ENCODE data around the gene ZNF543. TPM values are rescaled to one million over a fixed set of nuclear protein-coding genes. Genes with fewer than 3 reads are reported as not detected.
"Not testable (repeated sequence)": the region's sequence is repeated elsewhere in the genome, so short reads cannot be mapped to it uniquely, and the experiment has no call there.

ZNF543 gene
- total and polyA plus RNA-seq, 2 donors (not counting 1 experiment from before 2014, with no cell fraction given) = 4.6 to 16.7 TPM

DNA sequence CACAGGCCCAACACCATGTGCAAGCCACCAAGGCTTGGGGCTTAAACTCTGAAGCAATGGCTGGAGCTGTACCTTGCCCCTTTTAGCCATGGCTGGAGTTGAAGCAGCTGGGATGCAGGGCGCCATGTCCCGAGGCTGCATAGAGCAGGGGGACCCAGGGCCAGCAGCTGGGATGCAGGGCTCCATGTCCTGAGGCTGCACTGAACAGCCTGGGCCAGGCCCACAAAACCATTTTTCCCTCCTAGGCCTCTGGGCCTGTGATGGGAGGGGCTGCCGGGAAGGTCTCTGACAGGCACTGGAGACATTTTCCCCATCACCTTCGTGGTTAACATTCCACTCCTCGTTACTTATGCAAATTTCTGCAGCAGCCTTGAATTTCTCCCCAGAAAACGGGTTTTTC lies 53.9 kb downstream of the ZNF543 start:
- H3K79me2 ChIP-seq (ENCODE audit: control insufficient read depth, insufficient read depth, low read length) = peaks cover 5% of the 10 kb centered on the region
- no peak overlapping the region for H2AFZ ChIP-seq (ENCODE audit: insufficient read depth, low read depth, low read length, poor library complexity, severe bottlenecking)
- no peak overlapping the region for H3K4me2 ChIP-seq (replicated peaks; ENCODE audit: low read depth, low read length, poor library complexity, severe bottlenecking)
- no peak for TF ChIP-seq EZH2 (IDR thresholded peaks at IDR 0.05; ENCODE audit: borderline replicate concordance, insufficient read depth, low read depth, low read length, poor library complexity, severe bottlenecking)
- TF ChIP-seq, protein P1, sequence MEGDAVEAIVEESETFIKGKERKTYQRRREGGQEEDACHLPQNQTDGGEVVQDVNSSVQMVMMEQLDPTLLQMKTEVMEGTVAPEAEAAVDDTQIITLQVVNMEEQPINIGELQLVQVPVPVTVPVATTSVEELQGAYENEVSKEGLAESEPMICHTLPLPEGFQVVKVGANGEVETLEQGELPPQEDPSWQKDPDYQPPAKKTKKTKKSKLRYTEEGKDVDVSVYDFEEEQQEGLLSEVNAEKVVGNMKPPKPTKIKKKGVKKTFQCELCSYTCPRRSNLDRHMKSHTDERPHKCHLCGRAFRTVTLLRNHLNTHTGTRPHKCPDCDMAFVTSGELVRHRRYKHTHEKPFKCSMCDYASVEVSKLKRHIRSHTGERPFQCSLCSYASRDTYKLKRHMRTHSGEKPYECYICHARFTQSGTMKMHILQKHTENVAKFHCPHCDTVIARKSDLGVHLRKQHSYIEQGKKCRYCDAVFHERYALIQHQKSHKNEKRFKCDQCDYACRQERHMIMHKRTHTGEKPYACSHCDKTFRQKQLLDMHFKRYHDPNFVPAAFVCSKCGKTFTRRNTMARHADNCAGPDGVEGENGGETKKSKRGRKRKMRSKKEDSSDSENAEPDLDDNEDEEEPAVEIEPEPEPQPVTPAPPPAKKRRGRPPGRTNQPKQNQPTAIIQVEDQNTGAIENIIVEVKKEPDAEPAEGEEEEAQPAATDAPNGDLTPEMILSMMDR (IDR thresholded peaks at IDR 0.05) = no peak
- intact Hi-C loops (cut with micrococcal nuclease) = no loop called here
- no peaks in the 10 kb centered on the region for H3K27me3 Mint-ChIP-seq
- WGBS (ENCODE audit: insufficient coverage) = 95% methylated on average over 6 of the region's 6 CpGs
- no peak overlapping the region for H3K4me3 ChIP-seq (ENCODE audit: control extremely low read depth in 1 of 5, extremely low read depth in 1 of 5, insufficient read depth in 1 of 5, low read depth in 2 of 5, low read length in 4 of 5)
- H3K4me1 ChIP-seq (ENCODE audit: control insufficient read depth in 2 of 2, insufficient read depth in 2 of 2, low read length in 2 of 2) = no peaks in the 10 kb centered on the region
- H3K27ac Mint-ChIP-seq = no peak overlapping the region
- DNase-seq (no peak), ATAC-seq (ENCODE audit: low read depth) (no peak)
- H3K4me1 Mint-ChIP-seq = no peaks in the 10 kb centered on the region
- H3K4me3 Mint-ChIP-seq = no peak overlapping the region
- H3K9me3 ChIP-seq (ENCODE audit: control extremely low read depth in 1 of 3, control insufficient read depth in 2 of 3, insufficient read depth in 1 of 3, low read length in 2 of 3) = peaks cover 11 to 32% (median 30%) of the 10 kb centered on the region in 3 donors
- H3K36me3 ChIP-seq (replicated peaks in 1 of 2; ENCODE audit: control extremely low read depth in 1 of 2, control insufficient read depth in 1 of 2, extremely low read depth in 1 of 2, insufficient read depth in 2 of 2, low read length in 1 of 2) = peaks cover 5 to 49% of the 10 kb centered on the region in 2 experiments
- no peak overlapping the region for H3K9ac ChIP-seq (ENCODE audit: low read length)
- peaks cover 12% of the 10 kb centered on the region for H3K9me3 Mint-ChIP-seq (ENCODE audit: insufficient read depth)
- CTCF ChIA-PET = no interaction called here
- no peaks in the 10 kb centered on the region for H4K20me1 ChIP-seq (ENCODE audit: control insufficient read depth, insufficient read depth, low read length, poor library complexity, severe bottlenecking)
- no peaks in the 10 kb centered on the region for H3K27me3 ChIP-seq (replicated peaks in 1 of 4; ENCODE audit: control extremely low read depth in 1 of 4, control insufficient read depth in 3 of 4, insufficient read depth in 4 of 4, low read length in 3 of 4)
- no peak overlapping the region for H3K27ac ChIP-seq (ENCODE audit: low read length in 2 of 2)
- POLR2A ChIA-PET = no interaction called here

DNA sequence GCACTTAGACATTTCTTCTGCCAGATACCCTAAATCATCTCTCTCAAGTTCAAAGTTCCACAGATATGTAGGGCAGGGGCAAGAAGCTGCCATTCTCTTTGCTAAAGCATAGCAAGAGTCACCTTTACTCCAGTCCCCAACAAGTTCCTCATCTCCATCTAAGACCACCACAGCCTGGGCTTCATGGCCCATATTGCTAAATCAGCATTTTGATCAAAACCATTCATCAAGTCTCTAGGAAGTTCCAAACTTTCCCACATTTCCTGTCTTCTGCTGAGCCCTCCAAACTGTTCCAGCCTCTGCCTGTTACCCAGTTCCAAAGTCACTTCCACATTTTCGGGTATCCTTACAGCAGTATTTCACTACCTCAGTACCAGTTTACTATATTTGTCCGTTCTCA lies 54.4 kb downstream of the ZNF543 start:
- H2AFZ ChIP-seq (ENCODE audit: insufficient read depth, low read depth, low read length, poor library complexity, severe bottlenecking); H3K4me2 ChIP-seq (replicated peaks; ENCODE audit: low read depth, low read length, poor library complexity, severe bottlenecking); H3K4me1 Mint-ChIP-seq; H3K4me3 ChIP-seq (ENCODE audit: control extremely low read depth in 1 of 5, extremely low read depth in 1 of 5, insufficient read depth in 1 of 5, low read depth in 2 of 5, low read length in 4 of 5); POLR2A ChIA-PET; H4K20me1 ChIP-seq (ENCODE audit: control insufficient read depth, insufficient read depth, low read length, poor library complexity, severe bottlenecking); ATAC-seq (ENCODE audit: low read depth); H3K27ac Mint-ChIP-seq; DNase-seq; H3K4me3 Mint-ChIP-seq; H3K27me3 Mint-ChIP-seq; H3K79me2 ChIP-seq (ENCODE audit: control insufficient read depth, insufficient read depth, low read length); H3K27me3 ChIP-seq (replicated peaks in 1 of 4; ENCODE audit: control extremely low read depth in 1 of 4, control insufficient read depth in 3 of 4, insufficient read depth in 4 of 4, low read length in 3 of 4); H3K4me1 ChIP-seq (ENCODE audit: control insufficient read depth in 2 of 2, insufficient read depth in 2 of 2, low read length in 2 of 2); intact Hi-C loops (cut with micrococcal nuclease); H3K9ac ChIP-seq (ENCODE audit: low read length); H3K27ac ChIP-seq (ENCODE audit: low read length in 2 of 2): not testable (repeated sequence)
- Histone ChIP-seq H3K36me3 (replicated peaks in 1 of 2; ENCODE audit: control extremely low read depth in 1 of 2, control insufficient read depth in 1 of 2, extremely low read depth in 1 of 2, insufficient read depth in 2 of 2, low read length in 1 of 2) (peaks cover 5 to 49% of the 10 kb centered on the region in 2 experiments), H3K9me3 (ENCODE audit: control extremely low read depth in 1 of 3, control insufficient read depth in 2 of 3, insufficient read depth in 1 of 3, low read length in 2 of 3) (peaks cover 11 to 37% (median 33%) of the 10 kb centered on the region in 3 donors)
- no CpG with 5 or more reads among the region's 2 CpGs for WGBS (ENCODE audit: insufficient coverage)
- peaks cover 16% of the 10 kb centered on the region for H3K9me3 Mint-ChIP-seq (ENCODE audit: insufficient read depth)
- CTCF ChIA-PET = interaction anchor here (0.6 kb wide), 1 partner anchor 215 kb away, joined by 3 read pairs; no protein-coding TSS in a partner anchor

Data from B cell (primary cell).